Cardiac muscle cell (in vitro differentiated cells and primary cell): Measurements from ENCODE around the gene DDX24. TPM values are rescaled to one million over a fixed set of nuclear protein-coding genes. Genes with fewer than 3 reads are reported as not detected.
A peak's percentile ranks its signal among the peaks of the same experiment; 100 is the strongest.

Experiments used
- DNase-seq, 2 donors: peaks; one replicate each; pipeline versions ENCODE4 v3.0.0 to v3.0.0-alpha.2; 2010 to 2017; ENCODE audit warnings: low read depth in 1 of 2, low spot score in 1 of 2
- H3K27ac ChIP-seq: fragments of 200-600 bp; sonication (generic); 2 replicates; pipeline ENCODE4 v1.5.1; 2016
- H3K27me3 ChIP-seq: fragments of 200-600 bp; sonication (generic); 2 replicates; pipeline ENCODE4 v1.6.0; 2016; ENCODE audit warnings: control low read depth
- H3K36me3 ChIP-seq: fragments of 200-600 bp; sonication (generic); 2 replicates; pipeline ENCODE4 v1.5.1; 2016; ENCODE audit warnings: control low read depth
- H3K4me1 ChIP-seq: fragments of 200-600 bp; sonication (generic); 2 replicates; pipeline ENCODE4 v1.8.1; 2017; ENCODE audit warnings: low read depth, mild to moderate bottlenecking, mixed run types
- H3K4me3 ChIP-seq: fragments of 200-600 bp; sonication (generic); 2 replicates; pipeline ENCODE4 v1.5.1; 2016; ENCODE audit warnings: mild to moderate bottlenecking
- H3K9me3 ChIP-seq: fragments of 200-600 bp; sonication (generic); 2 replicates; pipeline ENCODE4 v1.5.1; 2017; ENCODE audit warnings: low read depth, mild to moderate bottlenecking, control low read depth
- polyA plus RNA-seq: library from polyadenylated mRNA; unstranded; fragments of >200 nt; fragmentation: Nextera tagmentation; extraction: Ambion mirVana; gene quantifications from 2 replicates; pipeline ENCODE4 v1.2.1, GENCODE V29; 2016
- total RNA-seq: library from RNA; depleted of rRNA; stranded (reverse); fragments of >200 nt; gene quantifications from 2 replicates; pipeline ENCODE4 v1.2.3, GENCODE V29; 2016
- TF ChIP-seq, protein P1 (sequence below): IDR thresholded peaks from 2 replicates; pipeline ENCODE4 v1.5.1; 2012; ENCODE audit warnings: low read depth, mild to moderate bottlenecking, low read length

Gene DDX24
- total and polyA plus RNA-seq, 2 experiments from 2014 or later: 188 to 227 TPM

DNA sequence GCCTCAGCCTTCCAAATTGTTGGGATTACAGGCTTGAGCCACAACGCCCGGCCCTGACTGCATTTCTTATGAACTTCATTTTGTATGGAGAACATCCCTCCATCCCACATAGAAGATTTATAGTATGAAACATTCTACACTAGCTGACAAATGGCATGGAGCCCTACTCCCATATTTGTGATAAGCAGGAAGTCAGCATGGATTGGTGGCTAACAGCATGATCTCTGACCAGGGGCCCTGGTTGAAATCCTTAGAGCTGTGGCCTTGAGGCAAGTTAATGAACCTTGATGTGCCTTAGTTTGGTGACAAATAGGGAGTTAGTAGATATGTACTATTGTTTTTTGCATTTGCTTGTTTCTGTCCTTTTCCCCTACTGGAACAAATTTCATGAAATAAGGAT, 12.4 kb upstream of the DDX24 start:
- H3K4me1 ChIP-seq: peaks cover 33% of the 10 kb centered on the region
- H3K27ac ChIP-seq: peak overlapping the region; percentile 78
- H3K27me3 ChIP-seq: no peaks in the 10 kb centered on the region
- H3K4me3 ChIP-seq: no peak overlapping the region
- no peaks in the 10 kb centered on the region for H3K9me3 ChIP-seq
- H3K36me3 ChIP-seq: no peaks in the 10 kb centered on the region
- no peak for DNase-seq
- TF ChIP-seq, protein P1, sequence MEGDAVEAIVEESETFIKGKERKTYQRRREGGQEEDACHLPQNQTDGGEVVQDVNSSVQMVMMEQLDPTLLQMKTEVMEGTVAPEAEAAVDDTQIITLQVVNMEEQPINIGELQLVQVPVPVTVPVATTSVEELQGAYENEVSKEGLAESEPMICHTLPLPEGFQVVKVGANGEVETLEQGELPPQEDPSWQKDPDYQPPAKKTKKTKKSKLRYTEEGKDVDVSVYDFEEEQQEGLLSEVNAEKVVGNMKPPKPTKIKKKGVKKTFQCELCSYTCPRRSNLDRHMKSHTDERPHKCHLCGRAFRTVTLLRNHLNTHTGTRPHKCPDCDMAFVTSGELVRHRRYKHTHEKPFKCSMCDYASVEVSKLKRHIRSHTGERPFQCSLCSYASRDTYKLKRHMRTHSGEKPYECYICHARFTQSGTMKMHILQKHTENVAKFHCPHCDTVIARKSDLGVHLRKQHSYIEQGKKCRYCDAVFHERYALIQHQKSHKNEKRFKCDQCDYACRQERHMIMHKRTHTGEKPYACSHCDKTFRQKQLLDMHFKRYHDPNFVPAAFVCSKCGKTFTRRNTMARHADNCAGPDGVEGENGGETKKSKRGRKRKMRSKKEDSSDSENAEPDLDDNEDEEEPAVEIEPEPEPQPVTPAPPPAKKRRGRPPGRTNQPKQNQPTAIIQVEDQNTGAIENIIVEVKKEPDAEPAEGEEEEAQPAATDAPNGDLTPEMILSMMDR: no peak

DNA sequence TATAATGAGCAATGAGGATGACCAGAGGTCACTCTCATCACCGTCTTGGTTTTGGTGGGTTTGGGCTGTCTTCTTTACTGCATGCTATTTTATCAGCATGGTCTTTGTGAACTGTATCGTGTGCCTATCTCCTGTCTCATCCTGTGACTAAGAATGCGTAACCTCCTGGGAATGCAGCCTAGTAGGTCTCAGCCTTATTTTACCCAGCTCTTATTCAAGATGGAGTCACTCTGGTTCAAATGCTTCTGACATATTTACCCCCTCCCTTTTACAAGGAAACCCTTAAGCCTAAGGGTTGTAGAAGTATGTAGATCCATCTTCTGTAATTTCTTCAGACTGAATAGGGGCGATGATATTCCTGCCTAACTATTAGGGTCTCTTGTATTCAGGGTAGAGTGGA, 8.5 kb upstream of the DDX24 start:
- Histone ChIP-seq H3K9me3 (no peaks in the 10 kb centered on the region), H3K36me3 (no peaks in the 10 kb centered on the region), H3K27ac (peak overlapping the region; percentile 92), H3K4me1 (peaks cover 46% of the 10 kb centered on the region), H3K4me3 (no peak overlapping the region), H3K27me3 (no peaks in the 10 kb centered on the region)
- TF ChIP-seq, protein P1: no peak
- no peak for DNase-seq

DNA sequence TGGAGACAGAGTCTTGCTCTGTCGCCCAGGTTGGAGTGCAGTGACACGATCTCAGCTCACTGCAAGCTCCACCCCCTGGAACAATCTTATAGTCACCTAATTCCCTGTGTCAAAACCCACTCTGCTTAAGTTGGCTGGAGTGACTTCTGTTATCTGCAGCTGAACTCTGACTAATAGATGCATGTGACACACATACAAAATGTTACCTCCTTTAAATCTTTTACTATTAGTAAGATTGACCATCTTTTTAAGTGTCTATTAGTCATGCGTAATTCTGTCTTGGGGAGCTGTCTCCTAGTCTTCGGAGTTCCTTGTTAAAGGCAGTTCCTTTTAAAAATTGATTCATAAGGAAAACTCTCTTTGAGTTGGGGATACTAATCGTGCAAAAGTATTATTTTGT, 7.5 kb upstream of the DDX24 start:
- Histone ChIP-seq H3K27ac (peak overlapping the region; percentile 92), H3K4me1 (peaks cover 44% of the 10 kb centered on the region), H3K27me3 (no peaks in the 10 kb centered on the region), H3K9me3 (no peaks in the 10 kb centered on the region), H3K36me3 (no peaks in the 10 kb centered on the region), H3K4me3 (no peak overlapping the region)
- peak in 1 of 2 donors; percentile 28 for DNase-seq
- TF ChIP-seq, protein P1: no peak

GRCh38 chr14:94087891-94088290, 6.9 kb upstream of the DDX24 start:
- no peak overlapping the region for H3K4me3 ChIP-seq
- DNase-seq: no peak
- no peaks in the 10 kb centered on the region for H3K36me3 ChIP-seq
- peaks cover 44% of the 10 kb centered on the region for H3K4me1 ChIP-seq
- H3K9me3 ChIP-seq: no peaks in the 10 kb centered on the region
- no peaks in the 10 kb centered on the region for H3K27me3 ChIP-seq
- H3K27ac ChIP-seq: peak overlapping the region; percentile 92
- TF ChIP-seq, protein P1: no peak

DNA sequence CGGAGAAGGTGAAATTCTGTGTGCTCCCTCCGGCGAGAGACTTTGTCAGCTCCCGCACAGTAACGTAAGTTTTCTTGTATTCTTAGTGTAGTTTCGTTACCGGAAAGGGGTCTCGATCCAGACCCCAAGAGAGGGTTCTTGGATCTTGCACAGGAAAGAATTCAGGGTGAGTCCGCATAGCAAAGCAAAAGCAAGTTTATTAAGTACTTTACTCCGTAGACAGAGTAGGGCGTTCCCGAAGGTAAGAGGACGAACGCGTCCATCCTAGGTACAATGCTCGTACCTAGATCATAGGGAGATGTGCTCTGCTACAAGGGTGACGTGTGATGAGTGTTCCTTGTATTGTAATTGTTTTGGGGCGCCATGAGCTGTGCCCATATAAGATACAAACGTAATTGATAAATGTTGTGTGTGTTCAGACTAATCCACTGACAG, 401 bp upstream of the DDX24 start:
- no peak for DNase-seq
- Histone ChIP-seq H3K27ac (peak overlapping the region; percentile 91), H3K36me3 (peaks cover 8% of the 10 kb centered on the region), H3K4me1 (peaks cover 49% of the 10 kb centered on the region), H3K4me3 (peak overlapping the region; percentile 97), H3K27me3 (no peaks in the 10 kb centered on the region), H3K9me3 (no peaks in the 10 kb centered on the region)
- TF ChIP-seq, protein P1: no peak
